Loucy (cell line): ENCODE data around the gene ZNF276.

Experiments
- H2AFZ ChIP-seq: fragments of 200-600 bp; sonication (generic); 2 replicates; pipeline ENCODE4 v1.6.0; 2016; ENCODE audit warnings: antibody characterized with exemption, mild to moderate bottlenecking, low read length, moderate library complexity
- H3F3A ChIP-seq: fragments of 200-600 bp; 2 replicates; pipeline ENCODE4 v1.6.0; 2016; ENCODE audit warnings: antibody characterized with exemption, low read depth, mild to moderate bottlenecking
- H3K27me3 ChIP-seq: fragments of 200-600 bp; sonication (generic); 2 replicates; pipeline ENCODE4 v1.6.1; 2014; ENCODE audit warnings: low read length, mild to moderate bottlenecking; ENCODE audit not compliant: insufficient read depth, poor library complexity, severe bottlenecking
- H3K36me3 ChIP-seq: fragments of 200-600 bp; sonication (generic); 2 replicates; pipeline ENCODE4 v1.6.1; 2016; ENCODE audit warnings: low read length; ENCODE audit not compliant: insufficient read depth
- H3K4me1 ChIP-seq: fragments of 200-600 bp; sonication (generic); 2 replicates; pipeline ENCODE4 v1.5.1; 2014; ENCODE audit warnings: low read length, mild to moderate bottlenecking; ENCODE audit not compliant: insufficient read depth, poor library complexity, severe bottlenecking
- H3K4me2 ChIP-seq: fragments of 200-600 bp; sonication (generic); 2 replicates; pipeline ENCODE4 v1.6.0; 2014; ENCODE audit warnings: antibody characterized with exemption, low read length, low read depth, mild to moderate bottlenecking; ENCODE audit not compliant: poor library complexity, severe bottlenecking
- H3K4me3 ChIP-seq: fragments of 200-600 bp; sonication (generic); 2 replicates; pipeline ENCODE4 v1.5.1; 2014; ENCODE audit warnings: low read length, mild to moderate bottlenecking, mixed read lengths; ENCODE audit not compliant: poor library complexity, severe bottlenecking
- H3K79me2 ChIP-seq: fragments of 200-600 bp; sonication (generic); 2 replicates; pipeline ENCODE4 v1.6.1; 2014; ENCODE audit warnings: low read length; ENCODE audit not compliant: insufficient read depth
- H3K9ac ChIP-seq: fragments of 200-600 bp; sonication (generic); 2 replicates; pipeline ENCODE4 v1.6.0; 2014; ENCODE audit warnings: mild to moderate bottlenecking, low read depth, low read length, moderate library complexity; ENCODE audit not compliant: poor library complexity, severe bottlenecking
- H3K9me2 ChIP-seq: fragments of 200-600 bp; sonication (generic); replicated peaks from 2 replicates; pipeline ENCODE4 v1.6.1; 2016; ENCODE audit warnings: low read depth, low read length, mixed read lengths
- H3K9me3 ChIP-seq: fragments of 200-600 bp; sonication (generic); 2 replicates; pipeline ENCODE4 v1.6.1; 2014; ENCODE audit warnings: mild to moderate bottlenecking, antibody characterized with exemption, low read length, low read depth; ENCODE audit not compliant: insufficient read depth
- H4K20me1 ChIP-seq: fragments of 200-600 bp; sonication (generic); 2 replicates; pipeline ENCODE4 v1.6.0; 2014; ENCODE audit warnings: antibody characterized with exemption, low read length, mild to moderate bottlenecking; ENCODE audit not compliant: insufficient read depth, poor library complexity, severe bottlenecking
- EZH2phosphoT487 ChIP-seq: fragments of 200-600 bp; IDR thresholded peaks from 2 replicates; pipeline ENCODE4 v1.6.1; 2018; ENCODE audit warnings: antibody characterized with exemption, mild to moderate bottlenecking, moderate library complexity, borderline replicate concordance
- TF ChIP-seq, protein P1 (sequence below): fragments of 200-600 bp; sonication (generic); conservative IDR thresholded peaks from 2 replicates; pipeline ENCODE4 v1.5.1; 2014; ENCODE audit warnings: mild to moderate bottlenecking, antibody characterized with exemption, low read length

Gene ZNF276

DNA sequence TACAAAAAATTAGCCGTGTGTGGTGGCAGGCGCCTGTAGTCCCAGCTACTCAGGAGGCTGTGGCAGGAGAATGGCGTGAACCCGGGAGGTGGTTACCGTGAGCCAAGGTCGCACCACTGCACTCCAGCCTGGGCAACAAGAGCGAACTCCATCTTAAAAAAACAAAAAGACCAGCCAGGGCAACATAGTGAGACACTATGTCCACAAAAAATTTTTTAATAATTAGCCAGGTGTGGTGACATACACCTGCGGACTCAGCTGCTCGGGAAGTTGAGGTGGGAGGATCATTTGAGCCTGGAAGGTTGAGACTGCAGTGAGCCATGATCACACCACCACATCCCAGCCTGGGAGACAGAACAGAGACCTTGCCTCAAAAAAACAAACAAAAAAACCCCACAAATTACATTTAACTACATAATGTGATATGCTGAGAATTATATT lies 66.0 kb downstream of the ZNF276 start:
- no peak for TF ChIP-seq EZH2phosphoT487
- TF ChIP-seq, protein P1, sequence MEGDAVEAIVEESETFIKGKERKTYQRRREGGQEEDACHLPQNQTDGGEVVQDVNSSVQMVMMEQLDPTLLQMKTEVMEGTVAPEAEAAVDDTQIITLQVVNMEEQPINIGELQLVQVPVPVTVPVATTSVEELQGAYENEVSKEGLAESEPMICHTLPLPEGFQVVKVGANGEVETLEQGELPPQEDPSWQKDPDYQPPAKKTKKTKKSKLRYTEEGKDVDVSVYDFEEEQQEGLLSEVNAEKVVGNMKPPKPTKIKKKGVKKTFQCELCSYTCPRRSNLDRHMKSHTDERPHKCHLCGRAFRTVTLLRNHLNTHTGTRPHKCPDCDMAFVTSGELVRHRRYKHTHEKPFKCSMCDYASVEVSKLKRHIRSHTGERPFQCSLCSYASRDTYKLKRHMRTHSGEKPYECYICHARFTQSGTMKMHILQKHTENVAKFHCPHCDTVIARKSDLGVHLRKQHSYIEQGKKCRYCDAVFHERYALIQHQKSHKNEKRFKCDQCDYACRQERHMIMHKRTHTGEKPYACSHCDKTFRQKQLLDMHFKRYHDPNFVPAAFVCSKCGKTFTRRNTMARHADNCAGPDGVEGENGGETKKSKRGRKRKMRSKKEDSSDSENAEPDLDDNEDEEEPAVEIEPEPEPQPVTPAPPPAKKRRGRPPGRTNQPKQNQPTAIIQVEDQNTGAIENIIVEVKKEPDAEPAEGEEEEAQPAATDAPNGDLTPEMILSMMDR = no peak
- Histone ChIP-seq H3K4me2 (no peak overlapping the region), H3K9me3 (no peaks in the 10 kb centered on the region)

More for the DNA sequence above, 66.0 kb downstream of the ZNF276 start:
- no peaks in the 10 kb centered on the region for H3K27me3 ChIP-seq
- H2AFZ ChIP-seq = no peak overlapping the region
- H3K4me3 ChIP-seq = no peak overlapping the region
- H3K79me2 ChIP-seq = no peaks in the 10 kb centered on the region
- no peaks in the 10 kb centered on the region for H4K20me1 ChIP-seq
- H3K9ac ChIP-seq = no peak overlapping the region
- H3F3A ChIP-seq = no peaks in the 10 kb centered on the region
- H3K9me2 ChIP-seq = no peaks in the 10 kb centered on the region
- no peaks in the 10 kb centered on the region for H3K4me1 ChIP-seq
- peaks cover 30% of the 10 kb centered on the region; the same call in 1 of the 2 replicates for H3K36me3 ChIP-seq
